SK-N-SH (cell line): ENCODE measurements around the gene ITLN1. TPM values are rescaled to one million over a fixed set of nuclear protein-coding genes. Genes with fewer than 3 reads are reported as not detected.

Source experiments
- CTCF ChIA-PET: fragments of 300-600, 350-600 bp; formaldehyde crosslinking; extraction: SDS; loops from one replicate; lab custom pipeline; 2021; lab: Yijun Ruan, JAX
- POLR2A ChIA-PET: fragments of 350-600 bp; sonication (Branson Sonifier 250); formaldehyde crosslinking; extraction: SDS; loops from one replicate; lab custom pipeline; 2020; ENCODE audit warnings: antibody characterized with exemption, inconsistent platforms; lab: Yijun Ruan, JAX
- DNase-seq: peaks from one replicate; pipeline ENCODE4 v3.0.0; 2012
- H2AFZ ChIP-seq: fragments of 200-600 bp; sonication (generic); 2 replicates; pipeline ENCODE4 v1.8.1; 2016; ENCODE audit warnings: antibody characterized with exemption, mild to moderate bottlenecking, low read depth
- H3F3A ChIP-seq: fragments of 200-600 bp; sonication (generic); replicated peaks from 2 replicates; pipeline ENCODE3; 2016; ENCODE audit warnings: antibody characterized with exemption, mild to moderate bottlenecking; ENCODE audit not compliant: insufficient read depth
- H3K27ac ChIP-seq, 2 experiments: fragments of 200-500 bp in 1 of 2; fragments of 200-600 bp in 1 of 2; sonication (Bioruptor generic) in 1 of 2; sonication (generic), shearing (Covaris generic) in 1 of 2; 2 replicates each; pipeline versions ENCODE4 v1.5.1 to v1.6.1; 2014 to 2016; ENCODE audit warnings: low read depth in 2 of 2, inconsistent platforms in 1 of 2, low read length in 1 of 2, mild to moderate bottlenecking in 1 of 2, mixed read lengths in 1 of 2
- H3K27me3 ChIP-seq: fragments of 200-600 bp; sonication (generic), shearing (Covaris generic); 2 replicates; pipeline ENCODE4 v1.6.1; 2016; ENCODE audit warnings: mixed run types; ENCODE audit not compliant: insufficient read depth
- H3K36me3 ChIP-seq, 2 experiments: fragments of 200-500 bp in 1 of 2; fragments of 200-600 bp in 1 of 2; sonication (Bioruptor generic) in 1 of 2; sonication (generic) in 1 of 2; replicated peaks in 1 of 2; 2 replicates each; pipeline versions ENCODE3 to v1.5.1; 2014 to 2016; ENCODE audit warnings: low read length in 1 of 2, mild to moderate bottlenecking in 1 of 2; ENCODE audit not compliant: insufficient read depth in 2 of 2, control insufficient read depth in 1 of 2
- H3K4me1 ChIP-seq, 2 experiments: fragments of 200-500 bp in 1 of 2; fragments of 200-600 bp in 1 of 2; sonication (Bioruptor generic) in 1 of 2; sonication (generic), shearing (Covaris generic) in 1 of 2; 2 replicates each; pipeline versions ENCODE4 v1.5.1 to v1.6.1; 2014 to 2016; ENCODE audit warnings: low read depth in 1 of 2, low read length in 1 of 2, mixed run types in 1 of 2; ENCODE audit not compliant: insufficient read depth in 2 of 2, control insufficient read depth in 1 of 2
- H3K4me2 ChIP-seq: fragments of 200-600 bp; sonication (generic), shearing (Covaris generic); 2 replicates; pipeline ENCODE4 v1.6.1; 2017; ENCODE audit warnings: mixed run types
- H3K4me3 ChIP-seq, 2 experiments: fragments of 200-500 bp in 1 of 2; fragments of 200-600 bp in 1 of 2; sonication (Bioruptor generic) in 1 of 2; sonication (generic), shearing (Covaris generic) in 1 of 2; 2 replicates each; pipeline versions ENCODE4 v1.5.1 to v1.8.1; 2014 to 2016; ENCODE audit warnings: low read depth in 2 of 2, inconsistent platforms in 1 of 2, low read length in 1 of 2, mild to moderate bottlenecking in 1 of 2, mixed read lengths in 1 of 2, moderate library complexity in 1 of 2
- H3K79me2 ChIP-seq: fragments of 200-600 bp; sonication (generic); 2 replicates; pipeline ENCODE4 v1.8.1; 2017; ENCODE audit warnings: mild to moderate bottlenecking; ENCODE audit not compliant: insufficient read depth
- H3K9ac ChIP-seq: fragments of 200-600 bp; sonication (generic); 2 replicates; pipeline ENCODE4 v1.6.1; 2017; ENCODE audit warnings: mixed run types
- H3K9me2 ChIP-seq: fragments of 200-600 bp; sonication (generic); 2 replicates; pipeline ENCODE4 v1.6.1; 2017; ENCODE audit warnings: mixed run types
- H3K9me3 ChIP-seq: fragments of 200-600 bp; sonication (generic); 2 replicates; pipeline ENCODE4 v1.6.1; 2017; ENCODE audit warnings: mixed run types, mild to moderate bottlenecking, moderate library complexity
- H4K20me1 ChIP-seq: fragments of 200-600 bp; sonication (generic); 2 replicates; pipeline ENCODE4 v1.6.1; 2017; ENCODE audit warnings: mild to moderate bottlenecking, mixed run types; ENCODE audit not compliant: insufficient read depth
- ELF1 ChIP-seq: IDR thresholded peaks from 2 replicates; pipeline ENCODE4 v1.4.0; 2012
- FOXJ3 ChIP-seq: sonication (generic); formaldehyde crosslinking; IDR thresholded peaks from 2 replicates; pipeline ENCODE4 v1.5.1; 2020; ENCODE audit warnings: mild to moderate bottlenecking, missing genetic modification reagents
- FOXM1 ChIP-seq: IDR thresholded peaks from 2 replicates; pipeline ENCODE4 v1.4.0; 2012; ENCODE audit warnings: low read depth, mild to moderate bottlenecking
- GABPA ChIP-seq: IDR thresholded peaks from 2 replicates; pipeline ENCODE4 v1.4.0; 2012; ENCODE audit warnings: low read depth, mild to moderate bottlenecking
- GATA2 ChIP-seq: sonication (generic); formaldehyde crosslinking; IDR thresholded peaks from 2 replicates; pipeline ENCODE4 v1.5.0; 2020; ENCODE audit warnings: mild to moderate bottlenecking, missing genetic modification reagents
- MEF2A ChIP-seq: IDR thresholded peaks from 2 replicates; pipeline ENCODE4 v1.4.0; 2012; ENCODE audit warnings: low read depth, borderline replicate concordance
- MXI1 ChIP-seq: IDR thresholded peaks from 2 replicates; pipeline ENCODE4 v1.6.1; 2012; ENCODE audit warnings: mild to moderate bottlenecking, low read depth, low read length, improper control_type of control experiment
- NFIC ChIP-seq: IDR thresholded peaks from 2 replicates; pipeline ENCODE4 v1.4.0; 2012; ENCODE audit warnings: borderline replicate concordance
- POLR2AphosphoS5 ChIP-seq: IDR thresholded peaks from 2 replicates; pipeline ENCODE4 v1.6.1; 2012; ENCODE audit warnings: low read depth, low read length
- RAD21 ChIP-seq: IDR thresholded peaks from 2 replicates; pipeline ENCODE4 v1.6.1; 2012; ENCODE audit warnings: mild to moderate bottlenecking, low read length
- RXRA ChIP-seq: IDR thresholded peaks from 2 replicates; pipeline ENCODE4 v1.4.0; 2012; ENCODE audit warnings: low read depth, mild to moderate bottlenecking, borderline replicate concordance
- SIN3A ChIP-seq: IDR thresholded peaks from 2 replicates; pipeline ENCODE4 v1.6.1; 2012; ENCODE audit warnings: low read depth, mild to moderate bottlenecking, low read length, moderate library complexity, borderline replicate concordance
- SMC3 ChIP-seq: IDR thresholded peaks from 2 replicates; pipeline ENCODE4 v1.6.1; 2012; ENCODE audit warnings: low read depth, low read length, improper control_type of control experiment
- TAF1 ChIP-seq: IDR thresholded peaks from 2 replicates; pipeline ENCODE4 v1.6.1; 2012; ENCODE audit warnings: low read depth, mild to moderate bottlenecking, low read length, moderate library complexity, borderline replicate concordance
- TCF12 ChIP-seq: IDR thresholded peaks from 2 replicates; pipeline ENCODE4 v1.4.0; 2012
- YY1 ChIP-seq: IDR thresholded peaks from 2 replicates; pipeline ENCODE4 v1.4.0; 2012; ENCODE audit warnings: low read depth, mild to moderate bottlenecking
- WGBS: methylation state at CpG from one replicate; pipeline ENCODE4 v1.1.6; 2017; ENCODE audit warnings: low lambda C conversion rate; 5-methylcytosine and 5-hydroxymethylcytosine counted together
- polyA plus RNA-seq, 3 experiments: library from polyadenylated mRNA; depleted of rRNA; stranded (reverse); fragments of >200 nt; gene quantifications; 2 replicates each; pipeline ENCODE4 v1.2.3, GENCODE V29; 2012
- TF ChIP-seq, protein P1 (sequence below): fragments of 200-600 bp; sonication (generic); IDR thresholded peaks from 2 replicates; pipeline ENCODE4 v1.6.1; 2017; ENCODE audit warnings: antibody characterized with exemption, mild to moderate bottlenecking, moderate library complexity
- TF ChIP-seq, protein P2 (sequence below): IDR thresholded peaks from 2 replicates; pipeline ENCODE4 v1.4.0; 2012; ENCODE audit warnings: low read depth, borderline replicate concordance
- TF ChIP-seq, protein P3 (sequence below): fragments of 150-350 bp; IDR thresholded peaks from 2 replicates; pipeline ENCODE4 v1.6.1; 2017; ENCODE audit warnings: antibody characterized with exemption, low read length, low read depth, borderline replicate concordance
- TF ChIP-seq, protein P4 (sequence below): fragments of 150-350 bp; IDR thresholded peaks from 2 replicates; pipeline ENCODE4 v1.6.1; 2016; ENCODE audit warnings: mild to moderate bottlenecking, low read depth, low read length

The ITLN1 gene
- polyA plus RNA-seq, 1 of the 3 experiments (the other 2 are of a cell fraction): not detected

DNA sequence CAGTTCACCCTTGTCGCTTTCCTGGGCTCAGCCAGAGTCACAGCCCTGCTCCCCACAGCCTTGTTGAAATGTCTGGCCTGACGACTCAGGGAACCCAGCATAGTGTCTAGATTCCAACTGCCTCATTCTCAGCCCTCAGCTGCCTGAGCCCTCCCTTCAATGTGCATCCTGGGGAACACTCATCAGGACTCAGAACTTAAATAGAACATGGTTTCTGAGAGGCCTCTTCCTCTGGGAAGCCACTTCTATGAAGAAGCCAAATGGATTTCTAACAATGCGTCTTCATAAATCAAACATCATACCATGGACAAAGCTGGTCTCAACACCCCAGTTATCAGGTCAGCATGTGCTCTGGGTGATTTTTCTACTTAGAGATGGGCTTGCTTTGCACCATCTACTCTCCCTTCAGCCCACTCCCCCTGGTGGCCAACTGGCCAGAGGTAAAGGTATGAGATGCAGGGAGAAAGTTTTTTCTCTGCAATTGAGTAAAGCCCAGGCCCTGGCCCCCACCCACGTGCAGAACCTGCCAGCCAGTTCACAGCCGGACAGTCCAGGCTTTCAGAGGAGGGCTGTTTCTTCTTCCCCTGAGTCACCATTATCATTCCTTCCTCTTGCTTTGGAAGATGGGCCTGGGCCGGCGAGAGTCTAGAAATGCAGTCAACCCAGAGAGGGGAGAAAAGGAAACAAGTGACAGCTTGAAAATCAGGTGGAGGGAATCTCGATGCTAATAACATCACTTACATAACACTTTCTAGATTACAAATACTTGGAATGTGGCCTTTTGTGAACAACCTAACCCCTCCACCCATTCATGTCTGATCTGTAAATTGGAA lies 54.4 kb downstream of the ITLN1 start:
- peak; percentile 36; the same call in 1 of the 2 replicates for TF ChIP-seq SMC3
- TF ChIP-seq TCF12: no peak
- TF ChIP-seq, protein P1, sequence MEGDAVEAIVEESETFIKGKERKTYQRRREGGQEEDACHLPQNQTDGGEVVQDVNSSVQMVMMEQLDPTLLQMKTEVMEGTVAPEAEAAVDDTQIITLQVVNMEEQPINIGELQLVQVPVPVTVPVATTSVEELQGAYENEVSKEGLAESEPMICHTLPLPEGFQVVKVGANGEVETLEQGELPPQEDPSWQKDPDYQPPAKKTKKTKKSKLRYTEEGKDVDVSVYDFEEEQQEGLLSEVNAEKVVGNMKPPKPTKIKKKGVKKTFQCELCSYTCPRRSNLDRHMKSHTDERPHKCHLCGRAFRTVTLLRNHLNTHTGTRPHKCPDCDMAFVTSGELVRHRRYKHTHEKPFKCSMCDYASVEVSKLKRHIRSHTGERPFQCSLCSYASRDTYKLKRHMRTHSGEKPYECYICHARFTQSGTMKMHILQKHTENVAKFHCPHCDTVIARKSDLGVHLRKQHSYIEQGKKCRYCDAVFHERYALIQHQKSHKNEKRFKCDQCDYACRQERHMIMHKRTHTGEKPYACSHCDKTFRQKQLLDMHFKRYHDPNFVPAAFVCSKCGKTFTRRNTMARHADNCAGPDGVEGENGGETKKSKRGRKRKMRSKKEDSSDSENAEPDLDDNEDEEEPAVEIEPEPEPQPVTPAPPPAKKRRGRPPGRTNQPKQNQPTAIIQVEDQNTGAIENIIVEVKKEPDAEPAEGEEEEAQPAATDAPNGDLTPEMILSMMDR: peak; percentile 56
- TF ChIP-seq, all 33 proteins: peak for 2
- H3K36me3 ChIP-seq: no peaks in the 10 kb centered on the region
- no peak overlapping the region for H3K9ac ChIP-seq
- peaks cover 8% of the 10 kb centered on the region; the same call in 1 of the 2 replicates for H3K27me3 ChIP-seq
- no peak overlapping the region for H2AFZ ChIP-seq
- H3F3A ChIP-seq: no peaks in the 10 kb centered on the region
- no peak overlapping the region for H3K4me2 ChIP-seq
- no peaks in the 10 kb centered on the region for H3K9me3 ChIP-seq
- H3K79me2 ChIP-seq: no peaks in the 10 kb centered on the region
- DNase-seq: peak; percentile 14
- H3K4me3 ChIP-seq: peak overlapping the region in 1 of 2 experiments; percentile 46; a peak in 1 of 4 replicates
- H3K9me2 ChIP-seq: no peaks in the 10 kb centered on the region
- H3K4me1 ChIP-seq: no peaks in the 10 kb centered on the region
- WGBS: 20% methylated on average over 8 of the region's 8 CpGs
- H3K27ac ChIP-seq: no peak overlapping the region
- ChIA-PET POLR2A (no interaction called here), CTCF (interaction anchor here (0.8 to 1.8 kb wide), 2 partner anchors 22 to 268 kb away, joined by 3 to 4 read pairs; partner anchors contain the start of gene KLHDC9)
- no peaks in the 10 kb centered on the region for H4K20me1 ChIP-seq

DNA sequence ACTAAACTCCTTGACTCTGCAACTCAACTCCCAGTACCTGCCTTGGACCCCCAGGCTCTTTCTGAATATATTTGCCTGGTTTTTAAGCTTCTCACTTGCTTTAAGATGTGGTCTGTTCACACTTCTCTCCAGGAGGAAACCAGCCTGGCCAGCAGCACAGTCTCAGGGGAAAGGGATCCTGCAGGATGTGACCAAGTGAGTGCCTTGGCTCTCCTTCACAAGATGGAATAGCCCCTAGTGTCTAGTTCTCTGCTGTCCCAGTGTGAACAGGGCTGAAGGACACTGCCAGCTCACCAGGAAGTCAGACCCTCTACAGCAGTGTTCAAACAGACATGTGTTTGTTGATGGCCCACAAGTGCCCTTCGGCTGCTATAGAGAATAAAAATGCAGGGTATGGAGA lies 55.2 kb downstream of the ITLN1 start:
- Histone ChIP-seq H2AFZ (no peak overlapping the region), H4K20me1 (no peaks in the 10 kb centered on the region), H3K27me3 (peaks cover 4% of the 10 kb centered on the region; the same call in 1 of the 2 replicates), H3K79me2 (no peaks in the 10 kb centered on the region), H3K9me3 (no peaks in the 10 kb centered on the region), H3K4me1 (no peaks in the 10 kb centered on the region), H3K4me2 (no peak overlapping the region), H3K9me2 (no peaks in the 10 kb centered on the region), H3K36me3 (no peaks in the 10 kb centered on the region), H3K9ac (no peak overlapping the region), H3K4me3 (no peak overlapping the region), H3F3A (no peaks in the 10 kb centered on the region), H3K27ac (no peak overlapping the region)
- TF ChIP-seq RXRA (no peak), ELF1 (no peak), FOXM1 (no peak), MEF2A (no peak), SMC3 (no peak), NFIC (no peak), SIN3A (no peak), TCF12 (no peak), YY1 (no peak), FOXJ3 (CRISPR knock-in tag) (no peak), RAD21 (no peak), MXI1 (no peak), POLR2AphosphoS5 (no peak), GABPA (no peak), GATA2 (CRISPR knock-in tag) (no peak), TAF1 (no peak)
- TF ChIP-seq, protein P2, sequence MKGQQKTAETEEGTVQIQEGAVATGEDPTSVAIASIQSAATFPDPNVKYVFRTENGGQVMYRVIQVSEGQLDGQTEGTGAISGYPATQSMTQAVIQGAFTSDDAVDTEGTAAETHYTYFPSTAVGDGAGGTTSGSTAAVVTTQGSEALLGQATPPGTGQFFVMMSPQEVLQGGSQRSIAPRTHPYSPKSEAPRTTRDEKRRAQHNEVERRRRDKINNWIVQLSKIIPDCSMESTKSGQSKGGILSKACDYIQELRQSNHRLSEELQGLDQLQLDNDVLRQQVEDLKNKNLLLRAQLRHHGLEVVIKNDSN: no peak
- TF ChIP-seq, protein P3, sequence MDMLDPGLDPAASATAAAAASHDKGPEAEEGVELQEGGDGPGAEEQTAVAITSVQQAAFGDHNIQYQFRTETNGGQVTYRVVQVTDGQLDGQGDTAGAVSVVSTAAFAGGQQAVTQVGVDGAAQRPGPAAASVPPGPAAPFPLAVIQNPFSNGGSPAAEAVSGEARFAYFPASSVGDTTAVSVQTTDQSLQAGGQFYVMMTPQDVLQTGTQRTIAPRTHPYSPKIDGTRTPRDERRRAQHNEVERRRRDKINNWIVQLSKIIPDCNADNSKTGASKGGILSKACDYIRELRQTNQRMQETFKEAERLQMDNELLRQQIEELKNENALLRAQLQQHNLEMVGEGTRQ: no peak
- TF ChIP-seq, protein P4, sequence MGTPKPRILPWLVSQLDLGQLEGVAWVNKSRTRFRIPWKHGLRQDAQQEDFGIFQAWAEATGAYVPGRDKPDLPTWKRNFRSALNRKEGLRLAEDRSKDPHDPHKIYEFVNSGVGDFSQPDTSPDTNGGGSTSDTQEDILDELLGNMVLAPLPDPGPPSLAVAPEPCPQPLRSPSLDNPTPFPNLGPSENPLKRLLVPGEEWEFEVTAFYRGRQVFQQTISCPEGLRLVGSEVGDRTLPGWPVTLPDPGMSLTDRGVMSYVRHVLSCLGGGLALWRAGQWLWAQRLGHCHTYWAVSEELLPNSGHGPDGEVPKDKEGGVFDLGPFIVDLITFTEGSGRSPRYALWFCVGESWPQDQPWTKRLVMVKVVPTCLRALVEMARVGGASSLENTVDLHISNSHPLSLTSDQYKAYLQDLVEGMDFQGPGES: no peak
- TF ChIP-seq, protein P1: no peak
- WGBS: 18% methylated on average over 1 of the region's 1 CpG
- ChIA-PET POLR2A (no interaction called here), CTCF (interaction anchor here (1.8 kb wide), 1 partner anchor 268 kb away, joined by 4 read pairs; the partner anchor contains the start of gene KLHDC9)
- no peak for DNase-seq
